ENCODE results near the gene TFF2.

TFF2 gene

GRCh38 chr21:42370894-42371654, 20.3 kb upstream of the TFF2 start:
- Histone ChIP-seq H3K4me2 (ENCODE audit: low read length) (no peak overlapping the region), H2AFZ (ENCODE audit: low read depth, low read length) (no peak overlapping the region), H3K27ac (ENCODE audit: low read length) (no peak overlapping the region), H3K27me3 (ENCODE audit: low read depth, low read length) (no peaks in the 10 kb centered on the region), H3K9ac (ENCODE audit: low read length) (no peak overlapping the region), H3K4me3 (ENCODE audit: low read length) (no peak overlapping the region), H3K36me3 (replicated peaks; ENCODE audit: low read depth, low read length) (no peaks in the 10 kb centered on the region), H3K9me3 (ENCODE audit: insufficient read depth, low read length) (no peaks in the 10 kb centered on the region), H3K79me2 (ENCODE audit: low read length) (no peaks in the 10 kb centered on the region), H4K20me1 (ENCODE audit: insufficient read depth, low read length) (no peaks in the 10 kb centered on the region), H3K4me1 (ENCODE audit: low read length) (no peaks in the 10 kb centered on the region)
- no peak for TF ChIP-seq EZH2phosphoT487 (IDR thresholded peaks at IDR 0.05; ENCODE audit: low read depth)
- TF ChIP-seq, protein P1, sequence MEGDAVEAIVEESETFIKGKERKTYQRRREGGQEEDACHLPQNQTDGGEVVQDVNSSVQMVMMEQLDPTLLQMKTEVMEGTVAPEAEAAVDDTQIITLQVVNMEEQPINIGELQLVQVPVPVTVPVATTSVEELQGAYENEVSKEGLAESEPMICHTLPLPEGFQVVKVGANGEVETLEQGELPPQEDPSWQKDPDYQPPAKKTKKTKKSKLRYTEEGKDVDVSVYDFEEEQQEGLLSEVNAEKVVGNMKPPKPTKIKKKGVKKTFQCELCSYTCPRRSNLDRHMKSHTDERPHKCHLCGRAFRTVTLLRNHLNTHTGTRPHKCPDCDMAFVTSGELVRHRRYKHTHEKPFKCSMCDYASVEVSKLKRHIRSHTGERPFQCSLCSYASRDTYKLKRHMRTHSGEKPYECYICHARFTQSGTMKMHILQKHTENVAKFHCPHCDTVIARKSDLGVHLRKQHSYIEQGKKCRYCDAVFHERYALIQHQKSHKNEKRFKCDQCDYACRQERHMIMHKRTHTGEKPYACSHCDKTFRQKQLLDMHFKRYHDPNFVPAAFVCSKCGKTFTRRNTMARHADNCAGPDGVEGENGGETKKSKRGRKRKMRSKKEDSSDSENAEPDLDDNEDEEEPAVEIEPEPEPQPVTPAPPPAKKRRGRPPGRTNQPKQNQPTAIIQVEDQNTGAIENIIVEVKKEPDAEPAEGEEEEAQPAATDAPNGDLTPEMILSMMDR (IDR thresholded peaks at IDR 0.05; ENCODE audit: low read depth, low read length): no peak

DNA sequence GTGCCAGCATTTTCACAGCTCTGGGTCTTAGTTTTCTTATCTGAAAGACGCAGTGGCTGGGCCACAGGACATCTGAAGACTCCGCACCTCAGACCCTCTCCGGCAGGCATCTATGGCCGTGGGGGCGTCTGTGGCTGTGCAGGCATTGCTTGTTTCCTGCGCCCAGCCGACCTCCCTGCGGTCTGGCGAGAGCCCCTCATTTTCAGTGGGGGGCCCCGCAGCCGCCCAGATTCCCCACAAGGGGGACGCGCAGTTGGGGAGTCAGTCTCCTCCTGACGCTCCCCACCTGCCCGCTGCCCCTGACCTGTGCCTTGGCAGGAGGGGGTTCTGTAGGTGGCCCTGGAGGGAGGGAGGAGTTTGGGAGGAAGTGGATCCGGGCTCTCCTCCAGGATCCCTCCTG, 19.0 kb upstream of the TFF2 start:
- Histone ChIP-seq H3K27me3 (ENCODE audit: low read depth, low read length) (no peaks in the 10 kb centered on the region), H3K27ac (ENCODE audit: low read length) (no peak overlapping the region), H4K20me1 (ENCODE audit: insufficient read depth, low read length) (no peaks in the 10 kb centered on the region), H3K4me1 (ENCODE audit: low read length) (no peaks in the 10 kb centered on the region), H3K4me2 (ENCODE audit: low read length) (no peak overlapping the region), H2AFZ (ENCODE audit: low read depth, low read length) (no peak overlapping the region), H3K4me3 (ENCODE audit: low read length) (no peak overlapping the region), H3K36me3 (replicated peaks; ENCODE audit: low read depth, low read length) (no peaks in the 10 kb centered on the region), H3K9me3 (ENCODE audit: insufficient read depth, low read length) (no peaks in the 10 kb centered on the region), H3K9ac (ENCODE audit: low read length) (no peak overlapping the region), H3K79me2 (ENCODE audit: low read length) (no peaks in the 10 kb centered on the region)
- TF ChIP-seq EZH2phosphoT487 (IDR thresholded peaks at IDR 0.05; ENCODE audit: low read depth): no peak
- TF ChIP-seq, protein P1 (IDR thresholded peaks at IDR 0.05; ENCODE audit: low read depth, low read length): no peak

- H4K20me1 ChIP-seq (ENCODE audit: insufficient read depth, low read length): no peaks in the 10 kb centered on the region
- no peaks in the 10 kb centered on the region for H3K36me3 ChIP-seq (replicated peaks; ENCODE audit: low read depth, low read length)
- H3K4me1 ChIP-seq (ENCODE audit: low read length): no peaks in the 10 kb centered on the region
- H3K27me3 ChIP-seq (ENCODE audit: low read depth, low read length): peaks cover 11% of the 10 kb centered on the region; the same call in 1 of the 2 replicates
- no peak overlapping the region for H3K4me3 ChIP-seq (ENCODE audit: low read length)
- no peak overlapping the region for H2AFZ ChIP-seq (ENCODE audit: low read depth, low read length)
- no peak overlapping the region for H3K9ac ChIP-seq (ENCODE audit: low read length)
- no peaks in the 10 kb centered on the region for H3K9me3 ChIP-seq (ENCODE audit: insufficient read depth, low read length)
- no peak overlapping the region for H3K27ac ChIP-seq (ENCODE audit: low read length)
- no peaks in the 10 kb centered on the region for H3K79me2 ChIP-seq (ENCODE audit: low read length)
- no peak overlapping the region for H3K4me2 ChIP-seq (ENCODE audit: low read length)
- TF ChIP-seq, protein P1 (IDR thresholded peaks at IDR 0.05; ENCODE audit: low read depth, low read length): no peak
- no peak for TF ChIP-seq EZH2phosphoT487 (IDR thresholded peaks at IDR 0.05; ENCODE audit: low read depth)
Observed at GRCh38 chr21:42367367-42368165, 16.8 kb upstream of the TFF2 start.

DNA sequence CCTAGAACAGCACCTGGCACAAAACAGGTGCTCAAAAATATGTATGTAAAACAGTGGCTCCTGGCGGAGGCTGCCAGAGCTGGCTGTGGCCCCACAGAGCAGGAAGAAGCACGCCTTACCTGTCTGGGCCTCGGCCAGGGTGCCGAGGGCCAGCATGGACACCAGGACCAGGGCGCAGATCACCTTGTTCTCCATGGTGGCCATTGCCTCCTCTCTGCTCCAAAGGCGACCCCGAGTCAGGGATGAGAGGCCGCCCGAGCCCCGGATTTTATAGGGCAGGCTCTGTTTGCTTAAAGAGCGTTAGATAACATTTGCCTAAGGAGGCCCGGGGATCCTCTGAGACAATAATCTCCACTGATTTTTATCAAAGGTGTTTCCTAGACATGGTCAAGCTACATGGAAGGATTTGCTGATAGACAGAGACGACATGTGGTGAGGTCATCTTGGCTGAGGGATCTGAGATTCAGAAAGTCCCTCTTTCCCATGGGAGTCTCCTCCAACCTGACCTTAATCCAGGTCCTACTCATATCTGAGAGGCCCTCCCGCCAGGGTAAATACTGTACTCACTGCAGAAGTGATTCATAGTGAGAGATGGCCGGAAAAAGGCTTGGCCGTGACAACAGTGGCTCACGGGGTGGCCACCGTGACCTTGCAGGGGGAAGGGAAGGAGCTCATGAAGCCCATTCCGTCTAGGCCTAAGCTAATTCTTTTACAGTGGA, 15.7 kb upstream of the TFF2 start, which contains the start of gene TFF1:
Gene TFF1 (minus strand): TSS at position 244 of the 719 bp plus-strand sequence. CDS start 40 bp downstream, at position 204.
- Histone ChIP-seq H3K27me3 (ENCODE audit: low read depth, low read length) (peaks cover 11% of the 10 kb centered on the region; the same call in 1 of the 2 replicates), H4K20me1 (ENCODE audit: insufficient read depth, low read length) (no peaks in the 10 kb centered on the region), H3K4me3 (ENCODE audit: low read length) (no peak within 1 kb of the TSS), H2AFZ (ENCODE audit: low read depth, low read length) (no peak within 1 kb of the TSS), H3K4me2 (ENCODE audit: low read length) (no peak within 1 kb of the TSS), H3K4me1 (ENCODE audit: low read length) (no peaks in the 10 kb centered on the region), H3K79me2 (ENCODE audit: low read length) (no peaks in the 10 kb centered on the region), H3K36me3 (replicated peaks; ENCODE audit: low read depth, low read length) (no peaks in the 10 kb centered on the region), H3K27ac (ENCODE audit: low read length) (no peak within 1 kb of the TSS), H3K9ac (ENCODE audit: low read length) (no peak within 1 kb of the TSS), H3K9me3 (ENCODE audit: insufficient read depth, low read length) (no peaks in the 10 kb centered on the region)
- TF ChIP-seq EZH2phosphoT487 (IDR thresholded peaks at IDR 0.05; ENCODE audit: low read depth): no peak
- TF ChIP-seq, protein P1 (IDR thresholded peaks at IDR 0.05; ENCODE audit: low read depth, low read length): no peak
